Osteocyte (in vitro differentiated cells): Measurements from ENCODE around the gene MAGEA2B. TPM values are rescaled to one million over a fixed set of nuclear protein-coding genes. Genes with fewer than 3 reads are reported as not detected.
"Not testable (repeated sequence)": the region's sequence is repeated elsewhere in the genome, so short reads cannot be mapped to it uniquely, and the experiment has no call there.

Experiments used
- DNase-seq: peaks from one replicate; pipeline ENCODE4 v3.0.0; 2021; ENCODE audit warnings: mixed read lengths; ENCODE audit not compliant: unreplicated experiment; ENCODE audit errors: extremely low spot score
- H3K27ac Mint-ChIP-seq: one replicate; pipeline ENCODE4 v1.8.0; 2021; ENCODE audit warnings: mild to moderate bottlenecking, mixed read lengths; ENCODE audit not compliant: unreplicated experiment
- H3K27me3 Mint-ChIP-seq: one replicate; pipeline ENCODE4 v1.8.0; 2021; ENCODE audit warnings: mixed read lengths; ENCODE audit not compliant: unreplicated experiment
- H3K36me3 Mint-ChIP-seq: one replicate; pipeline ENCODE4 v1.8.0; 2021; ENCODE audit warnings: mixed read lengths; ENCODE audit not compliant: unreplicated experiment
- H3K4me1 Mint-ChIP-seq: one replicate; pipeline ENCODE4 v1.8.0; 2021; ENCODE audit warnings: mixed read lengths; ENCODE audit not compliant: unreplicated experiment
- H3K4me3 Mint-ChIP-seq: one replicate; pipeline ENCODE4 v1.8.0; 2021; ENCODE audit warnings: mild to moderate bottlenecking, moderate library complexity, mixed read lengths; ENCODE audit not compliant: unreplicated experiment
- H3K9me3 Mint-ChIP-seq: one replicate; pipeline ENCODE4 v1.8.0; 2021; ENCODE audit warnings: mixed read lengths; ENCODE audit not compliant: unreplicated experiment
- total RNA-seq: library from RNA; stranded (reverse); gene quantifications from 2 replicates; pipeline ENCODE4 v1.2.1, GENCODE V29; 2021
- TF ChIP-seq, protein P1 (sequence below): fragments of 200-600 bp; sonication (generic); IDR thresholded peaks from 2 replicates; pipeline ENCODE4 v1.5.0; 2021; ENCODE audit warnings: antibody characterized with exemption, mild to moderate bottlenecking, moderate library complexity

The MAGEA2B gene
- total RNA-seq, 1 donor from 2014 or later = not detected

DNA sequence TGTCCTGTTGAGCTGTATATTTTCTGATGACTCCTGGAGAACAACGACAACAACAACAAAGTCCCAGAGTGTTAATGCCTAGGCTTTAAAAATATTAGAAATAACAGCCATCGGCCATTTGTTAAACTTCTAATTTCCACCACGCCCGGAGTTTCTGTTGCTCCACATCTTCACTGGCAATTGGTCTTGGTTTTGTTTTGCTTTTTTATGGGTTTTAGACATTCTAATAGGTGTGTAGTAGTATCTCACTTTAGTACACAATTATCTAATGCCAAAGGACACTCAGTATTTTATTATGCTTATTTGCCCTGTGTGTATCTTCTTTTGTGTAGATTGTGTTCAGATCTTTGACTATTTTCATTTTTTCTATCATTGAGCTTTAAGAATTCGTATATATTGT is 24.1 kb downstream of the MAGEA2B start:
- no peaks in the 10 kb centered on the region for H3K27me3 Mint-ChIP-seq
- H3K4me3 Mint-ChIP-seq = no peak overlapping the region
- DNase-seq = no peak
- H3K36me3 Mint-ChIP-seq = no peaks in the 10 kb centered on the region
- no peak overlapping the region for H3K27ac Mint-ChIP-seq
- H3K9me3 Mint-ChIP-seq = no peaks in the 10 kb centered on the region
- no peaks in the 10 kb centered on the region for H3K4me1 Mint-ChIP-seq
- TF ChIP-seq, protein P1, sequence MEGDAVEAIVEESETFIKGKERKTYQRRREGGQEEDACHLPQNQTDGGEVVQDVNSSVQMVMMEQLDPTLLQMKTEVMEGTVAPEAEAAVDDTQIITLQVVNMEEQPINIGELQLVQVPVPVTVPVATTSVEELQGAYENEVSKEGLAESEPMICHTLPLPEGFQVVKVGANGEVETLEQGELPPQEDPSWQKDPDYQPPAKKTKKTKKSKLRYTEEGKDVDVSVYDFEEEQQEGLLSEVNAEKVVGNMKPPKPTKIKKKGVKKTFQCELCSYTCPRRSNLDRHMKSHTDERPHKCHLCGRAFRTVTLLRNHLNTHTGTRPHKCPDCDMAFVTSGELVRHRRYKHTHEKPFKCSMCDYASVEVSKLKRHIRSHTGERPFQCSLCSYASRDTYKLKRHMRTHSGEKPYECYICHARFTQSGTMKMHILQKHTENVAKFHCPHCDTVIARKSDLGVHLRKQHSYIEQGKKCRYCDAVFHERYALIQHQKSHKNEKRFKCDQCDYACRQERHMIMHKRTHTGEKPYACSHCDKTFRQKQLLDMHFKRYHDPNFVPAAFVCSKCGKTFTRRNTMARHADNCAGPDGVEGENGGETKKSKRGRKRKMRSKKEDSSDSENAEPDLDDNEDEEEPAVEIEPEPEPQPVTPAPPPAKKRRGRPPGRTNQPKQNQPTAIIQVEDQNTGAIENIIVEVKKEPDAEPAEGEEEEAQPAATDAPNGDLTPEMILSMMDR = no peak

DNA sequence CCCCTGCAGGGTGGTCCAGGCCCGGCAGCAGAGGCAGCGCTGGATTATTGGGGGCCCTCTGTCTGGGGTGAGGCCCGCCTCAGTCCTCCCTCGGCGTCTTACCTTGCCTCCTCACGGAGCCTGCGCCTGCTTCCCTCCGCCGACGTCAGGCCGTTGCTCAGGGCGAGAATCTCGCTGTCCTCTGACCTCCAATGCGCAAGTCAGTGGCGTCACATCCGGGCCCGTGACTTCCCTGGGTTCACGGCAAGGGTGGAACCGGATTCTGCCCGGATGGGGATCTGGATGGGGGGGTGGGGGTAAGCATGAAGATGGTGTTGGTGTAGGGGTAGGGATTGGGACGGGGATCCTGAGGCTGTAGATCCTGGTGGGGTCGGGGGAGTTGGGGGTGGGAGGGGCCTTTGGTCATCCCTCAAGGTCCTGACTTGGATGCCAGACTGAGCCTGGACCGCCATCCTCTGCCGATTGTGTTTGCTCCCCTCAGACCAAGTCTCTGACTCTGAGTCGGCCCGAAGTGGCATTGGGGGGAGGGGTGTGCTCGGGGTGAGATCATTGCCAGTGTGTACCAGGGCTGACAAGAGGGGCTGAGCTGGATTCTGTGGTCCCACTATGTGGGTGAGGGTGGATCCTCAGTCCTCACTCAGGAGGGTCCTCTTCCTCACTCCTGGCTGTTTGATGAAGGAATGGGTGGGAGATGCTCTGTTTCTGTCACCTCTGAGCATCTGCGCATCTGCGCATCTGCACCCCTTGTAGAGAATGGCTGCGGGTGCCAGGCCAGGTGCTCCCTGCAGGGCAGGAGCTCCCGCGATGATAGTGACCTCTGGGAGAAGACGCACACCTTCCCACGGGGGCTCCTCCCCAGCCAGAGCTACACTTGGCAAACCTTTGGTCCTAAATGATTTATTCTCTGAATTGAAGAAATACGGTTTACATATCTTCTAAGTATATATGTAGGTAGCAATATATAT is 39.5 kb downstream of the MAGEA2B start, which contains the start of gene MAGEA2:
Gene MAGEA2, minus strand, starts transcription at position 157 of the 965 bp plus-strand sequence. CDS start 2,479 bp downstream, outside the sequence.
- H3K27ac Mint-ChIP-seq, H3K4me1 Mint-ChIP-seq, H3K27me3 Mint-ChIP-seq, DNase-seq, H3K9me3 Mint-ChIP-seq, H3K4me3 Mint-ChIP-seq, H3K36me3 Mint-ChIP-seq: not testable (repeated sequence)

DNA sequence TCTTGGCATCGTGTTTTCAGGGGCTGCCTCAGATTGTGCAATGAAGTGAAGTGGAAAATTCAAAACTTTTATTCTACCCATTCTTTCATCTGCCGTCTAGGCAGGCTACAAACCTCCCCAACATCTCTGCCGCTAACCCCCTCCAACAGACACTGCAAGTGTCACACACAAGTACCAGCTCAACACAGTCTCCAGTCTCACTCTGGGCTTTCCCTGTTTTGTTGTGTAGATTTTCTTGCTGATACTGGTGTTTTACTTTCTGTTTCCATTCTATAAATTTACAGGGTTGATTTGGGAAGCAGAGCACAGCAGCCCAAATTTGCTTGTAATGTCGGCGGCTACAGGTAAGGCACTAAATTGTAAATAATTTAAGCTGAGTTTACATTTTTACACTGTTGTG is 40.4 kb downstream of the MAGEA2B start:
- H3K27me3 Mint-ChIP-seq, H3K4me1 Mint-ChIP-seq, DNase-seq, H3K9me3 Mint-ChIP-seq, H3K36me3 Mint-ChIP-seq, H3K4me3 Mint-ChIP-seq, H3K27ac Mint-ChIP-seq: not testable (repeated sequence)

DNA sequence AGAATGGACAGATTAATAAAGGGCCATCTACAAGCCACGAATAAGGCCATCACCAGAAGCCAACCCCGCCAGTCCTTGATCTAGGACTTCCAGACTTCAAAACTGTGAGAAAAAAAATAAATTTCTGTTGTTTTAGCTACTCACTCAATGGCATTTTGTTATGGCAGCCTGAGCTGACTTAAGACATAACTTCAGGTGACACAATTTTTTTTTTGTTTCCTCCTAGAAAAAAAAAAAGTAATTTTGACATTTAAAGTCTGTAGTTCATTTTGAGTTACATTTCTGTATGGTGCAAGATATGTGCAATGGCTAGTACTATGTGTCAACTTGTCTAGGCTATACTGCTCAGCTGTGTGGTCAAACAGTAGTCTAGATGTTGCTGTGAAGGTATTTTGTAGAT is 44.5 kb downstream of the MAGEA2B start, which contains the start of gene CSAG3:
Gene CSAG3, plus strand, starts transcription at position 301 of the 400 bp plus-strand sequence.
- not testable (repeated sequence) for H3K4me3 Mint-ChIP-seq, H3K36me3 Mint-ChIP-seq, DNase-seq, H3K4me1 Mint-ChIP-seq, H3K9me3 Mint-ChIP-seq, H3K27ac Mint-ChIP-seq, H3K27me3 Mint-ChIP-seq

DNA sequence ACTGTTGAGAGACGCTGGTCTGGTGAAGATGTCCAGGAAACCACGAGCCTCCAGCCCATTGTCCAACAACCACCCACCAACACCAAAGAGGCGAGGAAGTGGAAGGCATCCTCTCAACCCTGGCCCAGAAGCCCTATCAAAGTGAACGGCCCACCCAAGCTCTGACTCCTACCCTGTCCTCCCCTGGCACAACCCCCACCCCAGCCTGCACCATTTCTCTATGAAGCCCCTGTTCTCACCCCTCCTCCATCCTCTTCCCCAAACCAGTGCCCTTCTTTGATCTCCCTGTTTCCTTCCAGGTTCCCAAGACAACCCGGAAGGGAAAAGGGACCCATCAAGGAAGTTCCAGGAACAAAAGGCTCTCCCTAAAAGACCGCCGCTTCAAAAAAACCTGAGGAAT is 45.1 kb downstream of the MAGEA2B start:
- DNase-seq, H3K4me1 Mint-ChIP-seq, H3K27ac Mint-ChIP-seq, H3K36me3 Mint-ChIP-seq, H3K27me3 Mint-ChIP-seq, H3K9me3 Mint-ChIP-seq, H3K4me3 Mint-ChIP-seq: not testable (repeated sequence)

DNA sequence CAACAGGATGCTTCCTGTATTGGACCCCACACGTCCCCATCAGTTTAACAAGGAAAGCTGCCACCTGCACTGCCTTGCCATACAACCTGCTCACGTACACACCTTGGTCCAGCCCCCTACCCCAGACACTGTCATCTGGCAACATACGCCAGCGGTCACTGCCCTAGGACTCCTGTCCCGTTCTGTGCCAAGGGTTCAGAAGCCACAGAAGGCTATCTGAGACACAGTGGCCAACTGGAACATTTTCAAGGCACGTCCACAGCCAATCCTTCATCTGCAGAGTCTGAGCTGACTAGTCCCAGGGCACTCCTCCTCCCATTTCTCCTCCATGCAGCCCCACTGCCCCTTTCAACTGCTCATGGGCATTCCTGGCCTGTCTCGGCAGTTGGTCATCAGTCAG is 47.2 kb downstream of the MAGEA2B start:
- DNase-seq, H3K4me3 Mint-ChIP-seq, H3K9me3 Mint-ChIP-seq, H3K4me1 Mint-ChIP-seq, H3K27me3 Mint-ChIP-seq, H3K27ac Mint-ChIP-seq, H3K36me3 Mint-ChIP-seq: not testable (repeated sequence)

DNA sequence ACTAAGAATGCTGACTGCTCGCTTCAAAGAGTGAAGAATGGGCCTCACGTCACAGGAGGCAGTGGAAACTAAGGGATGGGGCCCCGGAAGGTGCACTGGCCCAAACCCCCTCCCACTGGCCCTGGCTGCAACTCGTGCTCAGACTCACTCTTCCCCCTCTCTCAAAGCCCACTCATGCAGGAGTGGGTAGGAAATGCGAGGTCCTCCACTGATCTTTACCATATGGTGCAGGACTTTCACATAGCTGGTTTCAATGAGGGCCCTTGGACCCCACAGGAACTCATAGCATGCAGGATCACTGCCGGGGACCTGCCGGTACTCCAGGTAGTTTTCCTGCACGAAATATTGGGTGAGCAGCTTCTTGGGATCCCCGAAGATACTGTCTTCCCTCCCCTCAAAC is 52.1 kb downstream of the MAGEA2B start:
- H3K4me3 Mint-ChIP-seq, H3K4me1 Mint-ChIP-seq, H3K27me3 Mint-ChIP-seq, DNase-seq, H3K9me3 Mint-ChIP-seq, H3K27ac Mint-ChIP-seq, H3K36me3 Mint-ChIP-seq: not testable (repeated sequence)

Other genes starting within 250 kb of the MAGEA2B start
- gene GABRQ, start 76.7 kb upstream of the MAGEA2B start, total RNA-seq = not detected in 2 replicates
- not detected in 2 replicates for gene MAGEA3, start 15.8 kb upstream of the MAGEA2B start, total RNA-seq
- gene CSAG2, start 5.4 kb upstream of the MAGEA2B start, total RNA-seq = not detected in 2 replicates
- gene CSAG1, start 19.1 kb downstream of the MAGEA2B start, total RNA-seq = not detected in 2 replicates
- gene MAGEA12, start 19.1 kb downstream of the MAGEA2B start, total RNA-seq = not detected in 2 replicates
- not detected in 2 replicates for gene MAGEA2, start 39.2 kb downstream of the MAGEA2B start, total RNA-seq
- not detected in 2 replicates for gene CSAG3, start 44.6 kb downstream of the MAGEA2B start, total RNA-seq
- not detected in 2 replicates for gene MAGEA6, start 55.1 kb downstream of the MAGEA2B start, total RNA-seq
- 32.0 and 34.8 TPM in 2 replicates for gene CETN2, start 116.1 kb downstream of the MAGEA2B start, total RNA-seq
- gene NSDHL, start 116.4 kb downstream of the MAGEA2B start, total RNA-seq = 14.1 and 14.7 TPM in 2 replicates
- 8.0 TPM in 2 replicates for gene ZNF185, start 183.4 kb downstream of the MAGEA2B start, total RNA-seq